Measurements from ENCODE around the gene SSBP3.

SSBP3 gene

GRCh38 chr1:54311506-54311905, 94.7 kb downstream of the SSBP3 start:
- DNase-seq (ENCODE audit: low spot score): no peak
- no peak for TF ChIP-seq CTCF (IDR thresholded peaks at IDR 0.05; ENCODE audit: extremely low read depth, insufficient read depth, missing control alignments)

GRCh38 chr1:54310439-54311328, 95.5 kb downstream of the SSBP3 start:
- in situ Hi-C loops (cut with MboI; ENCODE audit: low pct_unique_long_range_greater_than_20kb, low sequenced_read_pairs, unreplicated experiment): no loop called here
- peak; percentile 66 for TF ChIP-seq CTCF (IDR thresholded peaks at IDR 0.05; ENCODE audit: extremely low read depth, insufficient read depth, missing control alignments)
- peak; percentile 55 for DNase-seq (ENCODE audit: low spot score)

More at GRCh38 chr1:54311506-54311905, 94.7 kb downstream of the SSBP3 start:
- in situ Hi-C loops (cut with MboI; ENCODE audit: low pct_unique_long_range_greater_than_20kb, low sequenced_read_pairs, unreplicated experiment): no loop called here

- TF ChIP-seq CTCF (IDR thresholded peaks at IDR 0.05; ENCODE audit: extremely low read depth, insufficient read depth, missing control alignments): no peak
- in situ Hi-C loops (cut with MboI; ENCODE audit: low pct_unique_long_range_greater_than_20kb, low sequenced_read_pairs, unreplicated experiment): no loop called here
Measured at GRCh38 chr1:54309631-54310366, 96.4 kb downstream of the SSBP3 start.

GRCh38 chr1:54307305-54307704, 98.9 kb downstream of the SSBP3 start:
- in situ Hi-C loops (cut with MboI; ENCODE audit: low pct_unique_long_range_greater_than_20kb, low sequenced_read_pairs, unreplicated experiment): no loop called here
- no peak for DNase-seq (ENCODE audit: low spot score)
- TF ChIP-seq CTCF (IDR thresholded peaks at IDR 0.05; ENCODE audit: extremely low read depth, insufficient read depth, missing control alignments): no peak

More at GRCh38 chr1:54309631-54310366, 96.4 kb downstream of the SSBP3 start:
- no peak for DNase-seq (ENCODE audit: low spot score)

- in situ Hi-C loops (cut with MboI; ENCODE audit: low pct_unique_long_range_greater_than_20kb, low sequenced_read_pairs, unreplicated experiment): no loop called here
- no peak for DNase-seq (ENCODE audit: low spot score)
- TF ChIP-seq CTCF (IDR thresholded peaks at IDR 0.05; ENCODE audit: extremely low read depth, insufficient read depth, missing control alignments): no peak
Measured at GRCh38 chr1:54305906-54306514, 100.2 kb downstream of the SSBP3 start.

GRCh38 chr1:54304518-54304917, 101.7 kb downstream of the SSBP3 start:
- TF ChIP-seq CTCF (IDR thresholded peaks at IDR 0.05; ENCODE audit: extremely low read depth, insufficient read depth, missing control alignments): no peak
- no peak for DNase-seq (ENCODE audit: low spot score)
- in situ Hi-C loops (cut with MboI; ENCODE audit: low pct_unique_long_range_greater_than_20kb, low sequenced_read_pairs, unreplicated experiment): no loop called here

Measured in GM13977 (cell line).